ENCODE results near the gene TBX1. TPM values are rescaled to one million over a fixed set of nuclear protein-coding genes. Genes with fewer than 3 reads are reported as not detected.

The TBX1 gene
- total and polyA plus RNA-seq, 5 donors: 0.19 to 1.4 (median 0.88) TPM

DNA sequence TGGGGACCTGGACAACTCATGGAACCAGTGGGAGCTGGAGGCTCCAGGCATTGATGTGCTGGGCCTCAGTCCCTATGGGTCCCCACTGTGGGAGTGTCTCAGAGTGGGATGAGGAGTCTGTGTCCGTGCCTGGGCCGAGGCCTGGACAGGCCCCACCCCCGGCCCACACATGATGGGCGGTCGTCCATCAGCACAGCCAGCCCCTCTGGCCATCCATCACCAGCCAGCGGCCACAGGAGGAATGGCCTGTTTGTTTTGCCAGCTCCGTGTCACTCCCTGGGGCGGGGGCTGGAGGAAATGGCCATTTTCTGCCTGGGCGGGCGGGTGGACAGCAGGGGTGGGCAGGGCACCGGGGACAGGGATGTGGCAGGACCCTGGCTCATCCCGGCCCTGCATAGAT is 13.0 kb upstream of the TBX1 start:
- ATAC-seq (no peak), DNase-seq (peak in 1 of 3 donors; percentile 43)
- H3K4me3 ChIP-seq (ENCODE audit: low read length): no peak overlapping the region
- WGBS: 83% methylated on average over 12 of the region's 12 CpGs
- no peak overlapping the region for H3K27ac ChIP-seq (ENCODE audit: low read length)
- no peaks in the 10 kb centered on the region for H3K9me3 ChIP-seq (ENCODE audit: control insufficient read depth, low read length)
- H3K4me1 ChIP-seq (ENCODE audit: control insufficient read depth, insufficient read depth, low read length): no peaks in the 10 kb centered on the region
- H3K27me3 ChIP-seq (ENCODE audit: control insufficient read depth, insufficient read depth): no peaks in the 10 kb centered on the region
- intact Hi-C loops (cut with DNase I): no loop called here

DNA sequence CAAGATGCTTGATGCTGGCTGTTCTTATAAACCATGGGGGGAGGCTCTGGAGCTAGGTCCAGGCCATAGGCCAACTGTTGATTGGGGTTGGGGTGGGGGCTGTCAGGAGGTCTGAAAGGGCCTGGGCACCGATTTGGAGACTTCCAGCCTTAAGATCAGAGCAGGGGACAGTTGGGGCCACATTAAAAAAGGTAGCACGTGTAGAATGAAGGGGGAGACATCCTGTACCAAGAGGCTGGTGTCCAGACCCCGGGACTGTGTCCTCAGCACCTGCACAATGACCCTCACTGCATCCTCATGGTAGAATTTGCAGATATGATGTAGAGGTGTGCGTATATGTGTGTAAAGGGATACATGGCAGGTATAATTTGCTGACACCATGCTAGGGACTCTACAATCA is 12.4 kb upstream of the TBX1 start:
- no peak overlapping the region for H3K27ac ChIP-seq (ENCODE audit: low read length)
- DNase-seq (no peak), ATAC-seq (no peak)
- H3K4me3 ChIP-seq (ENCODE audit: low read length): no peak overlapping the region
- WGBS: 68% methylated on average over 4 of the region's 4 CpGs
- no peaks in the 10 kb centered on the region for H3K4me1 ChIP-seq (ENCODE audit: control insufficient read depth, insufficient read depth, low read length)
- no peaks in the 10 kb centered on the region for H3K27me3 ChIP-seq (ENCODE audit: control insufficient read depth, insufficient read depth)
- H3K9me3 ChIP-seq (ENCODE audit: control insufficient read depth, low read length): no peaks in the 10 kb centered on the region
- intact Hi-C loops (cut with DNase I): no loop called here

DNA sequence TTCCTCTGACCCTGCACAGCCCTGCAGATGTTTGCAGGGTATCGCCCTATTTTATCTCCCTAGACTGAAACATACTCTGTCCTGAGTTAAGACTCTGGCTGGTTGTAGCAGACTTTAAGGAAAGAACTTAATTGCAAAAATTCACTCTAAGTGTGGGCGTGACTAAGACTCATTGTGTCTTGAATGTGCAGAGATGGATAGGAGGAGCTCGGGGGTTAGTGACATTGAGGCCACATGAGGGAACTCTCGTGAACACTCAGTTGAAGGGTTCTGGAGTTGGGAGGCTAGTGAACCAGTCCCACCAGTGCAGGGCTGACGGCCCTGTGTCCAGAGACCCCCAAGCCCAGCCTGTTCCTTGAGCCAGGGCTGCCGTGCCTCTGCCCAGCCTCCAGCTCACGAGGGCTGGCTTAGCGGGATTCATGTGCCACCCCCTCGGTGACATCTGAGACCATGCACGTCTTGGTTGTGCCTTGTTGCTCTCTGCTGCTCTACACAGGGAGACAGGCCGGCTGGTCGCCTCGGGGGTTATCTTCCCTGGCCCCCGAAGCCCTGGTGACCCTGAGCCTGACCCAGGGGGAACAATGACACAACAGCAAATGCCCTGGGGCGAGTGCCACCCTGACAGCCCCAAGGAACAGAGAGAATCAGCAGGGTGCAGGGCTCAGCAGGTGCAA is 11.4 kb upstream of the TBX1 start:
- Histone ChIP-seq H3K4me3 (ENCODE audit: low read length) (no peak overlapping the region), H3K27ac (ENCODE audit: low read length) (no peak overlapping the region), H3K4me1 (ENCODE audit: control insufficient read depth, insufficient read depth, low read length) (no peaks in the 10 kb centered on the region), H3K27me3 (ENCODE audit: control insufficient read depth, insufficient read depth) (no peaks in the 10 kb centered on the region), H3K9me3 (ENCODE audit: control insufficient read depth, low read length) (no peaks in the 10 kb centered on the region)
- WGBS: 71% methylated on average over 15 of the region's 15 CpGs
- DNase-seq (no peak), ATAC-seq (no peak)
- intact Hi-C loops (cut with DNase I): no loop called here

DNA sequence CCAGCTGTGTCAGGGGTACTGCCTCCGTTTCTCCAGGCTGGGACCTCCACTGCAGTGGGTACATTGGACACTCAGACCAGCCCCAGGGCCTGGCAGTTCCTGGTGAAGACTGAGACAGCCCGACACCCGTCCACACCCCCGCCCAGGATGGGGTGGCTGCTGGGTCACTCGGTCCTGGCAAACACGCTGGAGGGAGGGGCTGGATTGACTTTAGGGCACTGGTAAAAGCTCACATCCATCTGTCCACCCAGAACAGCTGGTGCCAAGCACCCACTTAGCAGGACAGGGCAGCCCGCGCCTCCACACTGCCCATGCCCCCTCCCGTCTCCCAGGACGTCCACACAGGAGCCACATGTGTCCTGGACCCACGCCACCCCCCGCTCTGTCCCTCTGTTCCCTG is 10.7 kb upstream of the TBX1 start:
- Histone ChIP-seq H3K27me3 (ENCODE audit: control insufficient read depth, insufficient read depth) (no peaks in the 10 kb centered on the region), H3K27ac (ENCODE audit: low read length) (no peak overlapping the region), H3K4me3 (ENCODE audit: low read length) (no peak overlapping the region), H3K4me1 (ENCODE audit: control insufficient read depth, insufficient read depth, low read length) (no peaks in the 10 kb centered on the region), H3K9me3 (ENCODE audit: control insufficient read depth, low read length) (no peaks in the 10 kb centered on the region)
- ATAC-seq (peak; percentile 23 to 40), DNase-seq (peak in 2 of 3 donors; percentile 37 to 71)
- intact Hi-C loops (cut with DNase I): no loop called here
- WGBS: 70% methylated on average over 12 of the region's 12 CpGs

DNA sequence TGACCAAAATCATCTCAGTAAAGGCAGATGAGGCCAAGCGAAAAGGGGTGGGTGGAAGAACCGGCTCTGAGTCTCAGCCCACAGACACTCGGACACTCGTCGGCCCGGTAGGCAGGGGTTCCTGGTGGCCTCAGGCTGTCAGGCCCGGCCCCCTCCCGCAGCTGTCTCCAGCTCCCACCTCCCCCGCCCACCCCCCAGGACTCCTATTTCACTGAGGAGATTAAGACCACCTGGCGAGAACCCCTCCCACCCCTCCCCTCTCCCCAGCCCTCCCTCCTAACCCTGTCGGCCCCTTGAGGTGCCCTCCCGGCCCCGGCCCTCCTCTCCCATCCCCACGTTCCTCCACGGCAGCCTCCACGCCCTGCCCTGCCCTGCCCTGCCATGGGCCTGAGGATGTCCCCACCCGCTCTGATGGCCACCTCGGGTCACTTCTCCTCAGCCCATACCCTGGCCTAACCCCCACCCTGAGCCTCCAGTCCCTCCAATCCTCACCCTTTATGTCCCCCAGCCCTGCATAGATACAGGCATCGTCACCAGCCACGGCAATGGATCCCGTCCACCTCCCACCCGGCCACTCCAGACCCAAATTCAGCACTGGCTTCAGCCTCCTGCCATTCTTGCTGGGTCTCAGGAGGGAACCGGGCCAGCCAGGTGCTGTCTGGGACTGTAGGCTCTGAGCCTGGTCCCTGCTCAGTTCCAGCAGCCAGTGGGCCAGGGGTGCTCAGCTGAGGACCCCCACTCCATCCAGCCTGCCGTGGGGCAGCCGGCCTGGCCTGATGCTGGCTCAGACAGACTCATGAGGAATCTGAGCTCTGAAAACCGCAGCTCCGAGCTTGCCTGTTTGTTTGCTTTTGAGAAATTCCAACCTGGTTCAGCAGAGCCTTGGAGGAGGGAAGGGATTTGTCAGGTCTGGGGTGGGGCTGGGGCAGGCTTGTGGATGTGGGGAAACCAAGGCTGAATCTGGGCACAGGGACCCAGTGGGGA is 9.8 kb upstream of the TBX1 start:
- Histone ChIP-seq H3K9me3 (ENCODE audit: control insufficient read depth, low read length) (no peaks in the 10 kb centered on the region), H3K27me3 (ENCODE audit: control insufficient read depth, insufficient read depth) (no peaks in the 10 kb centered on the region), H3K4me1 (ENCODE audit: control insufficient read depth, insufficient read depth, low read length) (no peaks in the 10 kb centered on the region), H3K4me3 (ENCODE audit: low read length) (no peak overlapping the region), H3K27ac (ENCODE audit: low read length) (no peak overlapping the region)
- intact Hi-C loops (cut with DNase I): no loop called here
- ATAC-seq: no peak
- no peak for DNase-seq
- 74% methylated on average over 27 of the region's 27 CpGs for WGBS

DNA sequence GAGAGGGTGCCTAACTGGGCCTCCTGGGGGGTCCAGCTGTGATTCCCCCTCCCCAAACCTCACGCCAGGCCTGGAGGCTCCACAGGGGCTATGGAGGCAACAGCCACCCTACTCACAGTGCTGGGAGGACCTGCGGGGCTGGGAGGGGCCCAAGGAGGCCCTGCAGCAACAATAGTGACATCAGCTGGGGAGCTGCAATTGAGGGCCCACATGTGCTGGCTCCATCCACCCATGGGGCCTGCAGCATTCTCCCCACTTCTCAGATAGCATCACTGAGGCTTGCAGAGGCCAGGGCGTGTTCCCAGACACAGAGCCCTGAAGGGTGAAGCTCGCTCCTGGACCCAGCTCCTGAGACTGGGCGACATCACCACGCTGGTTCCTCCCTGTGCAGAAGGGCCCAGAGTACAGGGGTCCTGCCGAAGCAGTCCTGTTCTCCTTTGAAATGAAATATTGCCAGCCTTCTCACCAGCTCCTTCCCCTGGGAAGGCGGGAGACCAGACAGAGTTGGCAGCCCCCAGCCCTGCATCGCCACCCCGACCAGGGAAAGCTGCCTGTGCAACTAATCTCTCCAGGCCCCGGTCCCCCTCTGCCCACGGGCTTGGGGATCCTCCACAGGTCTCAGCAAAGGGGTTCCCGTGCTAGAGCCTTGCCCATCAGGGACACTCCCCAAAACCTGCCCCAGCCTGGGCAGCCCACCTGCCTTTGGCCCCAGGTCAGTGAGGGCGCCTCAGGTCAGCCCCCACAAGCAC is 8.9 kb upstream of the TBX1 start:
- H3K27me3 ChIP-seq (ENCODE audit: control insufficient read depth, insufficient read depth): no peaks in the 10 kb centered on the region
- ATAC-seq (no peak), DNase-seq (no peak)

DNA sequence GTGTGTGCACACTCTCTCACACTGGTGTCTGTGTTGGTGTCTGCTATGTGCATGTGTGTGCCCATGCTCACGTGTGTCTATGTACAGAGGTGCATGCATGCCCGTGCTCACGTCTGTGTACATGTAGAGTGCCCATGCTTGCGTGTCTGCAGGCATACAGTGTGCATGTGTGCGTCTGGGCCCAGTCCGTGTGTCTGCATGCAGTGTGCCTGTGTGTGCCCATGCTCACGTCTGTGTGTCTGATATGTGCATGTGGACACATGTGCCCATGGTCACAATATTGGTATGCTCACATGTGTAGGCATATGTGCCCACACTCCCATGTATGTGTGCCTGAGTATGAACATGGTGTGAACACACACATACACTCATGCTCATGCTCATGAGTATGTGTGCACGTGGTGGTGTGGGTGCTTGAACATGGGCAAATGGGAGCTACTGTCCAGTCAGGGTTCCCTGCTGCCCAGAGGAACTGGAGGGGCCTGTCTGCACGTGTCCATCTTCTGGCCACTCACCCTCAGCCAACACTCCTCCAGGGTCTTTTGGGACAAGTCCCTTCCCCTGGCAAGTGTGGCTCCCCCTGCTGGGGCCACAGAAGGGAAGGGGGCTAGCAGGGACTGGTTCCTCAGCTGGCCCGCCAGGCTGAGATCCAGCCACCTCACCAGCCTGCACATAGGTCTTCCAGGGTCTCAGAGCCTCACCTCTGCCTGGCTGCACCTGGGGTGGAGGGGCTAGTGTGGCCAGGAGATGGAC is 7.3 kb upstream of the TBX1 start:
- DNase-seq (no peak), ATAC-seq (no peak)
- intact Hi-C loops (cut with DNase I): no loop called here
- no peaks in the 10 kb centered on the region for H3K27me3 ChIP-seq (ENCODE audit: control insufficient read depth, insufficient read depth)
- H3K9me3 ChIP-seq (ENCODE audit: control insufficient read depth, low read length): no peaks in the 10 kb centered on the region
- H3K4me3 ChIP-seq (ENCODE audit: low read length): no peak overlapping the region
- peaks cover 4% of the 10 kb centered on the region for H3K4me1 ChIP-seq (ENCODE audit: control insufficient read depth, insufficient read depth, low read length)
- no peak overlapping the region for H3K27ac ChIP-seq (ENCODE audit: low read length)
- WGBS: 82% methylated on average over 10 of the region's 10 CpGs

More for the DNA sequence above, 8.9 kb upstream of the TBX1 start:
- Histone ChIP-seq H3K9me3 (ENCODE audit: control insufficient read depth, low read length) (no peaks in the 10 kb centered on the region), H3K4me3 (ENCODE audit: low read length) (no peak overlapping the region), H3K4me1 (ENCODE audit: control insufficient read depth, insufficient read depth, low read length) (peaks cover 4% of the 10 kb centered on the region), H3K27ac (ENCODE audit: low read length) (no peak overlapping the region)
- intact Hi-C loops (cut with DNase I): no loop called here
- 89% methylated on average over 14 of the region's 14 CpGs for WGBS

DNA sequence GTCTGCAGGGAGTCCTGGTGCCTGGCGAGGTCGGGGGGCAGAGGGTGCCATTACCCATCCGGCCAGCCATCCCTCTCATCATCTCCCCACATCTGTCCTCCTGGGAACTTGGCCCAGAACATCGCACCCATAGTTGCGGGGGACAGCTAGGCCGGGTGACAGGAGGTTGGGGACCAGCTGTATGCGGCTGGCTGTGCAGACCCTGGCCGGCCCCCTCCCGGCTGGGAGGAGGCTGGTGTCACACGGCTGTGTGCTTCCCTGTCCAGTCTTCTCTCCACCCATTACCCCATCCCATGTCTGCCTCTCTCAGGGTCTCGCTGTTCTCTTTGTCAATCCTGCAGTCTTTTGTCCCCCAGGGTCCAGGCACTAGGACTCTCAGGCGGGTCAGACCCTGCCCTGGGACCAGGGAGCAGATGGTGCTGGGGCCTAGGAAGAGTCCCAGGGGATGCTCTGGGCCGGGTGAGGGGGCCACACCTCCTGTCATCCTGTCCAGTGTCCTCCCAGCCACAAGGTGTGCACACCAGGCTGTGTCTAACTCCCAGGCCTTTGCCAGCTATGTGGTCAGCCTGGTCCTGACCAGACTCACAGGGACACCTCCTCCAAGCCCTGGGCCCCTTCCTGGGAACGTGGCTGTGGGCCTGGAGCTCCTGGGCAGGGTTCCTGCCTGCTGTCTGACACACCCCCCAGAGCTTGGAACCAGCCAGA is 6.4 kb upstream of the TBX1 start:
- intact Hi-C loops (cut with DNase I): no loop called here
- no peaks in the 10 kb centered on the region for H3K9me3 ChIP-seq (ENCODE audit: control insufficient read depth, low read length)
- no peaks in the 10 kb centered on the region for H3K27me3 ChIP-seq (ENCODE audit: control insufficient read depth, insufficient read depth)
- H3K4me1 ChIP-seq (ENCODE audit: control insufficient read depth, insufficient read depth, low read length): peaks cover 4% of the 10 kb centered on the region
- WGBS: 60% methylated on average over 14 of the region's 14 CpGs
- H3K27ac ChIP-seq (ENCODE audit: low read length): no peak overlapping the region
- no peak for ATAC-seq
- no peak overlapping the region for H3K4me3 ChIP-seq (ENCODE audit: low read length)
- no peak for DNase-seq

DNA sequence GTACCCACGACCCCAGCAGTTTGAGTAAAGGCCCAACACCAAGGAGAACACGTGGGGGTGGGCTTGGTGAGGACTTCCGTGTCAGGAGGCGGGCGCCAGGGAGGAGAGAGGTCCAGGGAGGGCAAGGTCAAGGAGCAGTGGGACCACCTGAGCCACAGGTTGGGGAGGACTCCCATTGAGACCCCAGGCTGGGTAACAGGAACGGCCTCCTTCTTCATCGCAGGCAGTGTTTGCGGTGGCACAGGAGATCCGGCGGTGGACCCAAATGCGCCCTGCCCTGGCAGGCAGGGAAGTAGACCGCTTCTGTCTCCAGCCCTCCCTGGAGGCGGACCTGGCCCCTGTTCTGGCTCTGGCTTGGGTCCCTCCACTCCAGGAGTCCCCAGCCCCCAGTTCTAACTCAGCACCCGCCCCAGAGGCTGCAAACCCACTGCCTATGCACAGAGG is 5.9 kb upstream of the TBX1 start:
- Histone ChIP-seq H3K27me3 (ENCODE audit: control insufficient read depth, insufficient read depth) (no peaks in the 10 kb centered on the region), H3K4me1 (ENCODE audit: control insufficient read depth, insufficient read depth, low read length) (peaks cover 4% of the 10 kb centered on the region), H3K4me3 (ENCODE audit: low read length) (no peak overlapping the region), H3K27ac (ENCODE audit: low read length) (no peak overlapping the region), H3K9me3 (ENCODE audit: control insufficient read depth, low read length) (no peaks in the 10 kb centered on the region)
- ATAC-seq (no peak), DNase-seq (no peak)
- intact Hi-C loops (cut with DNase I): no loop called here
- 31% methylated on average over 14 of the region's 14 CpGs for WGBS

DNA sequence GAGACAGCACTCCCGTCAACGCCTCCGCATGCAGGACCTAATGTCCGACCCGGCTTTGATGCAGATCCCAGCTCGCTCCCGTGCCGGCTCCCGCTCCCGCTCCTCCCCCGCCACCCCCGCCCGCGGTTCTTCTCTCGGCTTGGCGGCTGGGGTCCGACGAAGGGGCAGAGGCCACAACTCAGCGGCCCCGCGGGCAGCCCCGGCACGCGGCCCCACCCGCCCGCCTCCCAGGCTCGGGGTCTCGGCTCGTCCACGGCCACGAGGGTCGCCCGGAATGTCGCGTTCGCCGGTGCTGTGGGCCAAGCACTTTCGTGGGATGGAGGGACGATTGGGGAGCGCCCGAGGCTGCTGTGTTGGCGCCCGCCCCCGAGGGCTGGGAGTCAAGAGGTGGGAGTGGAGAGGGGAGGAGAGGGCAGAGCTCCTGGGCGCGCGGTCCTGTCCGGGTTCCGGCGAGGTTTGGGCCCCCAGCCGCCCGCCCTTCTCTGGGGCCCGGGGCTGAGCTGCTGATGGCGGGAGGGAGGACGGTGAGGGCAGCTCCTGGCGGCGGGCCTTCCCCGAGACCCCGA is 5.3 kb upstream of the TBX1 start:
- Histone ChIP-seq H3K4me1 (ENCODE audit: control insufficient read depth, insufficient read depth, low read length) (peaks cover 4% of the 10 kb centered on the region), H3K27ac (ENCODE audit: low read length) (no peak overlapping the region), H3K4me3 (ENCODE audit: low read length) (no peak overlapping the region), H3K27me3 (ENCODE audit: control insufficient read depth, insufficient read depth) (no peaks in the 10 kb centered on the region), H3K9me3 (ENCODE audit: control insufficient read depth, low read length) (no peaks in the 10 kb centered on the region)
- DNase-seq (no peak), ATAC-seq (no peak)
- intact Hi-C loops (cut with DNase I): no loop called here
- 1% methylated on average over 59 of the region's 59 CpGs for WGBS
